PFSK-1 (cell line): ENCODE data around the gene NIT2.

Experiments used
- FOXP2 ChIP-seq: optimal IDR thresholded peaks from 2 replicates; pipeline ENCODE3; 2011; ENCODE audit warnings: borderline replicate concordance, control low read depth, inconsistent platforms; ENCODE audit not compliant: insufficient read depth; ENCODE audit errors: extremely low read length, extremely low read depth
- POLR2AphosphoS5 ChIP-seq: IDR thresholded peaks from 2 replicates; pipeline ENCODE4 v1.6.1; 2012; ENCODE audit warnings: low read depth, mild to moderate bottlenecking, control low read depth, low read length, moderate library complexity
- SIN3A ChIP-seq: IDR thresholded peaks from 2 replicates; pipeline ENCODE4 v1.6.1; 2012; ENCODE audit warnings: mild to moderate bottlenecking, low read length, moderate library complexity, borderline replicate concordance; ENCODE audit not compliant: insufficient read depth
- TAF1 ChIP-seq: IDR thresholded peaks from 2 replicates; pipeline ENCODE4 v1.6.1; 2012; ENCODE audit warnings: low read length, control low read depth, borderline replicate concordance; ENCODE audit not compliant: insufficient read depth
- TF ChIP-seq, protein P1 (sequence below), 2 experiments: IDR thresholded peaks; 2 replicates each; pipeline versions ENCODE4 v1.6.1 to v1.8.0; 2011 to 2012; ENCODE audit warnings: low read depth in 2 of 2, low read length in 2 of 2, control low read depth in 1 of 2, inconsistent platforms in 1 of 2, mild to moderate bottlenecking in 1 of 2, moderate library complexity in 1 of 2; ENCODE audit not compliant: insufficient read depth in 1 of 2

Gene NIT2

GRCh38 chr3:100396967-100397366 lies 62.4 kb downstream of the NIT2 start:
- TF ChIP-seq POLR2AphosphoS5 (no peak), TAF1 (no peak)
- TF ChIP-seq, protein P1, sequence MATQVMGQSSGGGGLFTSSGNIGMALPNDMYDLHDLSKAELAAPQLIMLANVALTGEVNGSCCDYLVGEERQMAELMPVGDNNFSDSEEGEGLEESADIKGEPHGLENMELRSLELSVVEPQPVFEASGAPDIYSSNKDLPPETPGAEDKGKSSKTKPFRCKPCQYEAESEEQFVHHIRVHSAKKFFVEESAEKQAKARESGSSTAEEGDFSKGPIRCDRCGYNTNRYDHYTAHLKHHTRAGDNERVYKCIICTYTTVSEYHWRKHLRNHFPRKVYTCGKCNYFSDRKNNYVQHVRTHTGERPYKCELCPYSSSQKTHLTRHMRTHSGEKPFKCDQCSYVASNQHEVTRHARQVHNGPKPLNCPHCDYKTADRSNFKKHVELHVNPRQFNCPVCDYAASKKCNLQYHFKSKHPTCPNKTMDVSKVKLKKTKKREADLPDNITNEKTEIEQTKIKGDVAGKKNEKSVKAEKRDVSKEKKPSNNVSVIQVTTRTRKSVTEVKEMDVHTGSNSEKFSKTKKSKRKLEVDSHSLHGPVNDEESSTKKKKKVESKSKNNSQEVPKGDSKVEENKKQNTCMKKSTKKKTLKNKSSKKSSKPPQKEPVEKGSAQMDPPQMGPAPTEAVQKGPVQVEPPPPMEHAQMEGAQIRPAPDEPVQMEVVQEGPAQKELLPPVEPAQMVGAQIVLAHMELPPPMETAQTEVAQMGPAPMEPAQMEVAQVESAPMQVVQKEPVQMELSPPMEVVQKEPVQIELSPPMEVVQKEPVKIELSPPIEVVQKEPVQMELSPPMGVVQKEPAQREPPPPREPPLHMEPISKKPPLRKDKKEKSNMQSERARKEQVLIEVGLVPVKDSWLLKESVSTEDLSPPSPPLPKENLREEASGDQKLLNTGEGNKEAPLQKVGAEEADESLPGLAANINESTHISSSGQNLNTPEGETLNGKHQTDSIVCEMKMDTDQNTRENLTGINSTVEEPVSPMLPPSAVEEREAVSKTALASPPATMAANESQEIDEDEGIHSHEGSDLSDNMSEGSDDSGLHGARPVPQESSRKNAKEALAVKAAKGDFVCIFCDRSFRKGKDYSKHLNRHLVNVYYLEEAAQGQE (IDR thresholded peaks at IDR 0.05; ENCODE audit: insufficient read depth in 1 of 2, low read depth in 2 of 2, low read length in 2 of 2), result no peak

DNA sequence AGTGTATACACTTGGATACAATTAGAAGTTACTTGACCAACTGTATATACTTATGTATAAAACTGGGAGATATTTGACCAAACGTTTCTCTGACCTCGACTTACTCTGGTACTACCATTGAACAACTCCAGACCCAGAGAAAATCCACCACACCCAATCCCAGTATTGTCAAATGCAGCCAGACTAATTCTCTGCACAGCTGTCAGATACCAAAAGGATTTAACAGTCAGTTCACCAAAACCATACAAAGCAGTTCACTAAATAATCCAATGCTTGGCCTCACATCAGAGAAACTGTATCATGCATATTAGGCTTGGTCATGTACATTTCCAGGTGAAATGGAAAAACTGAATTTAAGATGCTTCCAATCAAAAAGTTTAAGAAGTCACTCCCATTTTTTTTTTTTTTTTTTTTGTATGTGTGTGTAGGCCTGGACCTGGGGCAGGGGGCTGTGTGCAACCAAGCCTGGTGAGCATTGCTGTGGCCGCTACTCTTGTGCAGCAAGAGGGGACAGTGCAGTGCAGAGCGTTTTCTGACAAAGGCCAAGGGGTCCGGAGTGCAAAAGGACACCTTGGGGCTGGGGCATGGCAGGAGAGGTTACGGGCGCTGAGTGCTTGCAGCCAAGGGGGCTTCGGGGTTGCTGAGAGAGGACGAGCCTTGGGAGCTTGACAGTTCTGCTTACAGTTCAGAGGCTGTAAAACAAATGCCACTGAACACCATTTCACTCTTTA lies 64.9 kb downstream of the NIT2 start:
- TF ChIP-seq SIN3A (no peak), TAF1 (no peak), FOXP2 (no peak), POLR2AphosphoS5 (no peak)
- TF ChIP-seq, protein P1 (IDR thresholded peaks at IDR 0.05; ENCODE audit: insufficient read depth in 1 of 2, low read depth in 2 of 2, low read length in 2 of 2), result no peak

- TF ChIP-seq POLR2AphosphoS5 (no peak), TAF1 (no peak), FOXP2 (no peak), SIN3A (no peak)
- TF ChIP-seq, protein P1 (IDR thresholded peaks at IDR 0.05; ENCODE audit: insufficient read depth in 1 of 2, low read depth in 2 of 2, low read length in 2 of 2), result no peak
Measured at GRCh38 chr3:100400419-100400779, 65.8 kb downstream of the NIT2 start.

GRCh38 chr3:100400780-100401673 lies 66.5 kb downstream of the NIT2 start, which contains the start of the genes LNP1 and TOMM70:
LNP1 (plus strand) TSS chr3:100401539; CDS start chr3:100429730, 28,191 bp downstream.
TOMM70 (minus strand) TSS chr3:100401089; CDS start chr3:100400949, 140 bp downstream.
- TF ChIP-seq, protein P1 (IDR thresholded peaks at IDR 0.05; ENCODE audit: insufficient read depth in 1 of 2, low read depth in 2 of 2, low read length in 2 of 2), result no peak
- TF ChIP-seq TAF1, result peak; percentile 83
- TF ChIP-seq POLR2AphosphoS5, result peak; percentile 95
- TF ChIP-seq FOXP2, result no peak
- TF ChIP-seq SIN3A, result peak; percentile 90; the same call in 1 of the 2 replicates
